Stimulated activated CD8-positive, alpha-beta memory T cell treated with anti-CD3 and anti-CD28 coated beads, Interleukin-15, amount 100 ng/mL, for 48 hours (primary cell): Measurements from ENCODE around the gene DRD3.

ENCODE experiments used
- DNase-seq, 2 donors: peaks; one replicate each; pipeline ENCODE4 v3.0.0-alpha.2; 2020; ENCODE audit warnings: low read depth in 2 of 2

DRD3 gene

DNA sequence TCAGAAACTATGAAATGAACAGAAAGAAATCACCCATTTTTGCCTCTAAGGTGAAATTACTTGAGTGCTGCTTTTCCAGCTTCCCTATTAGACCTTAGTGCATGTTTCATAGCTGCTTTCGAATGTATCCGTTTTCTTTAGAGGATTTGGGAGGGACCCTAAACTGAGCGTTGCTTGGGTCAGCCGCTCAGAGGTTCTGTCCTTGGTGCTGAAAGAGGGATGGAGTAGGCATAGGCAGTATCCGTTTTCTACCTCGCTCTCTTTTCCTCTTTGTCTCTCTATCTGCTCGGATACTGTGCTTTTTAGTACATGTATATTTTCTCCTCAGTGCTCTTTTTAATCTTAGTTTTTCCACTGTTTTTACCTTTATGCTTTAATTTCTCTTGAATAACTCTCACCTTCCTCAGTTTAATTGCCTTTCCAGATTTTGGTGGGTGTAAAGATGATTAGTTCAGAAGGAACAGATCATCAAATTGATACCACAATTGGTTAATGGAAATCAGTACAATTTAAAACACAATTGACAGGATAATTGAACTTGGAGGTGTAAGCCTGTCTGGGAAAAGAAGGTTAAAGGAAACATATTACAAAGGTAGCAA is at the start of gene DRD3:
Gene DRD3, minus strand, starts transcription at position 283 of the 599 bp plus-strand sequence. CDS start 7,060 bp downstream, outside the sequence.
- DNase-seq = no peak

DNA sequence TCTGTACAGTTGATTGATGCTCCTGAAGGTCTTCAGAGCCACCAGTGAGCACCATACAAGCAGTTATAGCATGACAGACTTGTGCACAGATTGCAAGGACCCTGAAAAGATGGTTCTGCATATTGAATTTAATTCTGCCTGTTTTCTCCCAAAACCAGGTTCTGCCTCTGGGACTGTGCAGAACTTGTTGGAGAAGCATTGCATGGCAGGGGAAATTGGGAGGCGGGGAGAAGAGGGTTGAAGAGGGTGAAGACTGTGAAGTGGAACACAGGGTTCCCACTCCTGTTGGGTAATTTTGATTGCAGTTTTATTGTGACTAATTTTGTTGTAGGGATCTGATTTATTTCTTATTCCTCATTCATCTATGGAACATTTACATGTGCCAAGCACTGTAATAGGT is 48.2 kb upstream of the DRD3 start:
- no peak for DNase-seq

DNA sequence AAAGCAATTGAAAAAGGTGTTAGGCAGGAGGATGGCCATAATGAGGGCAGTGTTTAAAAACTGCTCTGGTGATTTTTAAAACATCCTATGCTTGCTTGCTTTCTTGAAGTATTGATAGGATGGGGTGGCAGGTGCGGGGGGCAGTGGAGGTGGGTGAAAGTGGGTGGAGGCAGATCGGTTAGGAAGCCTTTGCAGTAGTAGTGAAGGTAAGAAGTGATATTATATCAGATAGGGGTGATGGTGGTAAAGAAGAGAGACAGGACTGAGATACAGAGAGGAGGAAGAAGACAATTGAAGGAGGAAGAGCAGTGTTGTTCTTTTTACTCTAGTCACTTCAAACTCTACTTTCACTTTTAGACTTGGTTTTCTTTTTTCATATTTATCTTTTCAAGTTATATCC is 47.5 kb upstream of the DRD3 start:
- no peak for DNase-seq

DNA sequence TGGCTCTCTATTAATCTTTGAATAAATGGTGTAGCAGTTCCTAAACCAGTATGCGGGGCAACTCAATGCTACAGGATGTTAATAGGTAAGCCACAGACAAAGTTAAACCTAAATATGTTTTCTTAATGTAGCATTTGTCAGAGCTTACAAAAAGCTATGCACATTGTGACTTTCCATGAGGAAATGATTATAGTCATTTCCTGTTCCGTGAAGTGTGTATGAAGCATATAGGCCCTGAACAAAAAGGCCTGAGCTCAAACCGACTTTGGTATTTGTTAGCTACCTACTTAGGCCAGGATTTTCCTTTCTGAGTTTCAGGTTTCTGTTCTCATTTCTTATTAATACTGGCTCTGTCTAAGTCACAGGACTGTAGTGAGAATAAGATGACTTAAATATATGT is 44.3 kb upstream of the DRD3 start:
- DNase-seq = no peak

DNA sequence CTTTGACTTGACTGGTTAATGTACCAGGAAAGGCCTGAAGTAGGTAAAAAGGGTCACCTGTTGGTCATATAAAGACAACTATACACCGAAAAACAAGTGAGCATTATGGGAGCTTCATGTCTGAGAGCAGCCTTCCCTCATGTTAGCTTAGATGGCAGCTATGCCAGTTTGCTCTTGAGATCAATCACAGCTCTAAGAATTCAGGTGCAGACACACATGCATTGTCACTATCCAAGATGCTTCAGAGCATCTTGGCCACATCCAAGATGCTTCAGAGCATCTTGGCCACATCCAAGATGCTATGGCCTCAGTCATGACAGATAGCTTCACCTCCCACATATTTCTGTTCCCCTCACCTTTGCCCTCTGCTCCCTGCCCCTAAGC is 43.0 kb upstream of the DRD3 start:
- no peak for DNase-seq

DNA sequence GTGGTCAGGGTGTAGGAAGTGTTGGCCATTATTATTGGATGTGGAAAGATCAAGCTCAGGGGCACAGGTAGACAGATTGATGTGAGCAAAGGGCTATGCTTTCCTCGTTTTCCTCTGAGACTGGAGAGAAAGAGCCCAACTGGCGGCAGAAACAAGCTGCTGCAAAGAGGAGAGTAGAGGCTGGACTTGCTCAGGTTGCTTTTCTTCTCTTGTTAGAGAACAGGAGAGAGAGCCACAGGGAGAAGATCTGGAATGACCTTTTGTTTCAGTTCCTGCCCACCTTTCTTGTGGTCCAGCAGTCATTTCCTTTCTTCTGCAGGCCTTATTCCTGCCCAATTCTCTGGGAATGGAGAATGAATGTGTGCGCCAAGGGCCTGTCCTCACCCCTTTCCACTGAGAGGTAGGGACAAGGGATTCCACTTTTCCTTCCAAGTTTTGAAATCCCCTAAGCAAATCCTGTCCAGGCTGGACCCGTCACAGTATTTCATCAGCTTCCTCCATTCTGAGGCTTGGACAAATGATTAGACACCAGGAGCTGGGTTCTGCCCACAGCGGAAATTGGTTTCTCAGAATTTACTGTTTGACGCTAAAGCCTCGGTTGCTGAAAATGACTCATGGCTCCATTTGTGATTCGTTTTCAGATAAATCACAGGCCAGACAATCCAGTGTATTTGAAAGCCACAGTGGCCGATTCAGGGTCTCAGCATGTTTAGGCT is 42.5 kb upstream of the DRD3 start:
- DNase-seq = peak; percentile 49 to 54

DNA sequence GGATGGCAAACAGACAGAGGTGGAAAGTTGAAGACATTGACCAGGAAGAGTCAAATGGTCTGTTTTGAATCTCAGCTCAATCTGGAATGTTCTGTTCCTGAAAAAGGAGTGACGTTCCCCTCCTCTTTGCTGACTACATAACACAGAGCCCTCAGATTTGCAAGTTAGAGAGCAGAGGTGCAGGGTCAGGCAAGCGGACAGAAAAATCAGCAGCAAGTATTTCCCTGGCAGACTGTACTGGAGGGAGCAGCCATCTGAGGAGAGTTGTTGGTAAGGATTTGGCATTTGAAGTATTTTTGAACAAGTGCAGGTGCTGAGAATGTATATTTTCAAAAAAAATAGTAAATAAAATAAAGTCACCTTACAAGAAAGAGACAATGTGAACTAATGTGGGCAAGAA is 40.9 kb upstream of the DRD3 start:
- no peak for DNase-seq

DNA sequence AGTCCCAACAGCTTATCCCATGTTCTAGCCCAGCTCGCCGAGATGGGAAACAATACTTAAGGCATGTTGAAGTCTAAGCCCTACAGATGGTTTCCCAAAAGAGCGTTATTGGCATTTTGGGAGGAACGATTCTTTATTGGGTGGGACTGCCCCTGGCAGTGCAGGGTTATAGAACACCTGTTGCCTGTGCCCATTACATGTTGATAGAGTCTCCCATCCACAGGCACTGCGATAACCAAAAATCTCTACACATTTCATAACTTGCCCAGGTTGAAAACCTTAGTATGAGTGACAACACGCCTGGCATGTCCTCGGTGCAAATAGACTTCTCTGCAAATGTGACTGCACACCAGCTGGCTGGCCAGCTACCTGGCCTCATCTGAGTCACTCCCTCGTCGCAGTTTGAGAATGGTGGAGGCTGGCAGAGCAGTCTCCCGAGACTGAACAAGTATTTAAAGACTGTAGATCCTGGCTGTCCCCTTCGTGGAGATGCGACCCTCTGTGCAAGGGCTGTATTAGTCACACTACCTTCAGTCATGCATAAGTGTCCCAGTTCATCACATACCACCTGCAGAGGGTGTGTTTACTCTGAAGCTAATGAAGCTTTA is 39.8 kb upstream of the DRD3 start:
- no peak for DNase-seq

DNA sequence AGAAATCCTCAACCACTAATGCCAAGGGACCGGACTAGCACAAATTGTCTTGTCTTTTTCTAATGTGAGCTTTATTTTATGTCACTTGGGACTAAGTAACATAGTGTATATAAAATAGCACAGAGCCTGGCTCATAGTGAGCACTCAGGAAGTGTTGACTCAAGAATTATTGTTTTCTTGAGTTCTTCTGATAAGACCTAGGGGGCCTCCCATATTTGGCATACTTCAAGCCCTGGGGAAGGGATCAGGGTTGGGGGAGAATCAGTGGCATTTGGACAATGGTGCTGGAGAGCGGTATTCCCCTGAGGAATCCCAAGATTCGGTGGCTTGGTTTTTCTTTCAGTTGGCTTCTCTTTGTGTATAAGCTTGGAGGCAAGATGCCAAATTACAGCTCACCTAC is 39.2 kb upstream of the DRD3 start:
- DNase-seq = no peak

DNA sequence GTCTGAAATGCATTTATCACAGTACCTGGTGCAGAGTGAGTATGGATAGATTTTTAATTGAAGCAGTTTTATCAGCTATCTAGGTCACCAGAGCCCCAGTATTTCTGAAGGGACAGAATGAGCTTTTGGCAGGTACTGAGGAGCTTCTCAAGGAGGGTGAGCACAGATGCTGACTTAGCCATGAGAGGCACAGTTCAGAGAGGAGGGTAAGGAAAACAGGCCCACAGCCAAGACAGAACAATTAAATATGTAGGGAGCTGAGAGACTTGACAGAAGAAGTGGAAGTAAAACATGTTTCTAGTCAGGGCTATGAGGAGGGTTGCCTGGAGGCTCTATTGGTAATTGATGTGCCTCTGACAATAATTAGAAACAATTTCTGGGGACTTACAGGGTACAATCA is 38.4 kb upstream of the DRD3 start:
- DNase-seq = no peak

DNA sequence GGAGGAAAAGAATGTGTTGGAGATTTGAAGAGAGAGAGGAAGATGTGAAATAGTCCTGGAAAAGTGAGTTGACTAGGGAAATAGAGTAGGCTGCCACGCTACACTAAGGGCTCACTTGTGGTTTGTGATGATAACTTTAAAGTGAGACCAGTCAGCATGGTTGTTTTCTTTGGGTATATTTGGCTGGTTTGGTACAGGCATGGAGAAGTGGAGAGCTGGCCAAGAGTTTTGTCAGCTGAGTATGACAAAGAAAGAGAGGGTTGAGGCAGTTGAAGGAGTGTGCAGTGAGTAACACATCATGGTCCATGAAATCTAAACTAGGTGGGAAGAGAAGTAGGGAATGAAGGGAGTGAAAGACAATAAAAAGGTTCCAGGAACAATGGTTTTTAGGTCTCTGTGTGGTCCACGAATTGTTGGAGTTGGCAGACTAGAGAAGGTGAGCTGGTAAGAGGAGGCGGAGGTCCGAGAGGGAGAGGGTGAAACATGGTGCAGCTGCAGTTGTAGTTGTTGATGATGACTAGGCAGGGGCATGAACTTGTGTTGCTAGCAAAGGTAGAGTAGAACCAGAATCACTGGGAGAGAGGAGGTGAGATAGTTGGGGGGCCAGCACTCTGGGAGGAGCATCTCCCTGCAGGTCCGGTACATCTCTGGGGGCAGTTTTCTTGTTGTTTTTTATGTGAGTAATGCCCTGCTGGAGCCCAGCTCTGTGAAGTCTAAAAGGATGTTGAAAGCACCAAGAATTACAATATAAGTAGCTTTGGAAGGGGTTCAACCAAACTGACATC is 37.5 kb upstream of the DRD3 start:
- no peak for DNase-seq

DNA sequence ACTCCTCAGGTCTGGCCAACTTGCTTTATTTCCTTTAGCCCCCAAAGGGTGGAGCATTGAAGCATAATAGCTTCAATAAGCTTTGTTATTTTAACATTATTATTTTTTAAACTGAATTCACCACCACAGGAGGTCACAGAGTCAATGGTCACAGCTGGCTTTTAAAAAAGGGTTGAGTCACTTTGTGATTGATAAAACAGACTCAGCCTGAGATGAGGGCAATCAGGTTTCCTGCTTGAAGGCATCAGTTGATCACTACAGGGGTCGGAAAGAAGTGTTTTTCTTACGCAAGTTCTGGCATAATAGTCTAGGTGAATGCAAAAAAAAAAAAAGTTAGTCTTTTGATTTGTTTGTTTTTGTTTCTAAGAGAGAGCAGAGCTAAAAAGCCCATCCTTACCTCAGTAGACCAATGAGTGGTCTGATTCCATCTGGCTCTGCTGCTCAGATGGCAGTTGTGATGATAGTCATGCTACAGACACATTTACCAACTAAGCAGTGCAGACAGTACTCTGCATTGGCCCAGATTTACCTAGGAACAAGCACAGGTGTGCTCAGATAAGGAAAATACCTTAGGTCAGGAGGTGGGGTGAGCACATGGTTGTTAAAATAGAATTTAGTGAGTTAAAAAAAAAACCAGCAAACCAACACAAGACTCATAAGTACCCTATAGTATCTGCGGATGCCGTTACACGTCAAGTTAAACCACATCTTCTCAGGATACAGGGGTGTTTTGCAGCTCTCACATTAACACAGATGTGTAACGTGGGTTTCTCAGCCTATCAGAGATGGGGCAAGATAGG is 35.9 kb upstream of the DRD3 start:
- DNase-seq = no peak

DNA sequence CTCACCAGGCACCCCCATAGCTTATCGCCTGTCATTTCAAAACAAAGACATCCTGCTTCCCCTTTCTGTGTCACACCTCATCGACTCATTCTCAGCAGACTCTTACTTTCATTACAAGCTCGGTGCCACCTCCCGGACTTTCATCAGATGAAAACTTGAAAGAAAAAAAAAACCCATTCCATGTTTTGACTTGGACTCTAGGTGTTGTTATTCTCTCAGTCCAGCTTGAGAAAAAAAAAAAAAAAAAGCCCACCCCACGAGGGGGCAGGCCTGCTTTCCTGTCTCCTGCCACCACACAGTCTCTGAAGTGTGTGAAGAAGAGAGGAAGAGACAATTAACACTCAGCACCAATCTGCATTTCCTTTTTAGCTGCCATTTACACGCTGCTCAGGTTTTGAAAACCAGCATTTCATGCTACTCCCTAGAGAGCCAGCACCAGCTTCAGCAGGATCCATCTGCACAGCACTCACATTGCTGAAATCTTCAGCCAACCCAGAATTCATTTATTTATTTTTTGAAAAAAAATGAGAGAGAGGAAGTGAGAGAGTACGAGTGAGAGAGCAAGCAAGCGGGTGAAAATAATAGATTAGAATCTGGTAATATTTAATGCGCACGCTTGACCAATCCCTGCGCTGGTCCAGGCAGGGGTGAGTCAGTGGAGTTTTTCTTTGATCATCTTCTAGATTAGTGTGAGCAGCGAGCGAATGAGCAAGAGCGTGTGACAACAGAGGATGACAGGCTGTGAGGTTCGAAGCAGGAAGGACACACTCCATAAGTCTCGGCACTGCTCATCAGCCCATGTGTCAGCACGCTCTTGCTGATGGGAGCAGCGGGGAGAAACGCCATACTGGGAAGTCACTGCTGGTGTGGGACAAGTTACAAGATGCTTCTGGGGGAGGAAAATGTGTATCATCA is 35.0 kb upstream of the DRD3 start:
- DNase-seq = peak; percentile 63 to 77

DNA sequence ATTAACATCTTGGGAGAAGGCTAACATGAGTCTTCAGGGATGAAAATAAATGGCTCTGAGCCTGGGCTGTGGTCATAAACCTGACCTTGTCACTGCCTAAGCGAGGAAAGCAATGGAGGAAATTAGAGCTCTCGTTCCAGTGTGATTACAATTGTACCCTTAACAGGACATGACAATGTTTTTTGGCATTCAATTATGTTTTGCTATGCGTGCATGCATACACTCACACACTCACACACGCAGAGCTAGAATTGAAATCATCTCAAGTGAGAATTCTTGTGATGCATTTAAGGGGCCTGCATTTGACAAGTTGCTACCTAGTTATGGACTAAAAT is 34.4 kb upstream of the DRD3 start:
- no peak for DNase-seq

DNA sequence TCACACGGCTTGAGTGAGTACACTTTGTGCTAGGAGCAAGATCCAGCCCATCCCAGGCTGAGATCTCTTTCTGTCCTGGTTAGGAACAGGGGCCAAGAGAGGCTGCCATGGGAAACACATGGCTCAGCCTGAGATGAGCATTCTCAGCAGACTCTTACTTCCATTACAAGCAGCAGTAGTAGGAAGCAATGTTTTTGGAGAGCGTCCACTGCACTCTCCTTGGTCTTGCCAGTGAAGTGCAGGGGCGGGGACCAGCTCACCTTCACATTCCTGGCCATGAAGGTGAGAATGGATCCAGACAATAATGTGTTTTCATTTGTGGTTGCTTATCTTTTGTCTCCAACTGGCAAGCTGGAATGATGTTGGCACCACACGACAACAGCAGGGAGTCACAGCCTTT is 33.8 kb upstream of the DRD3 start:
- no peak for DNase-seq

DNA sequence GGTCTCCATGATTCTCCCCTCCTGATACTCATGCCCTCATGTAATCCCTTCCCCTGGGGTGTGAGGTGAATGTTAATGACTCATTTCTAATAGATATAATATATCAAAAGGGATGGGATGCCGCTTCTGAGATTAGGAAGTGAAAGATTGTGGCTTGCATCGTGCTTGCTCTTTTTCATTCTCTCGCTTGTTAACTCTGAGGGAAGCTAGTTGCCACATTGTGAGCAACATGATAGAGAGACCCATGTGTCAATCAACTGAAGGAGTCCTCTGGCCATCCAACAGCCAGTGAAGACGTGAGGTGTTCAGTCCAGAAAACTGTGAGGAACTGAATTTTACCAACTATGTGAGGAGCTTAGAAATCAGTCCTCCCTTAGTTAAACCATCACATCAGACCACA is 28.9 kb upstream of the DRD3 start:
- DNase-seq = no peak

DNA sequence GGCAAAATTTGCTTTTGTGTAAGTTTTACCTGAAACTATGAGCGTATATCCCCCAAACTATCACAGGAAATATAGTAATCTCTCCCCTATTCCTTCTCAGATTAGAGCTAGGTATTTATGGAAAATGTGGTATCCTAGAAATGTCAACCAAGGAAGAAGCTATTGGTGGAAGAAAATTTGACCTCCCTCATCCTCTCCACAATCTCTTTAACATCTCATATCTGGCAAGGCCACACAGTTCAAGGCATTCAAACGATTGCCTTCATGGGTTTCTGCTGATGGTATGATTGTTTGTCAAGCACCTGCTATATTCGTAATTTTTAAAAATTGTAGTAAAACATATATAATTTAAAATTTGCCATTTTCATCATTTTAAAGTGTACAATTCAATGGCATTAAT is 27.5 kb upstream of the DRD3 start:
- DNase-seq = no peak

DNA sequence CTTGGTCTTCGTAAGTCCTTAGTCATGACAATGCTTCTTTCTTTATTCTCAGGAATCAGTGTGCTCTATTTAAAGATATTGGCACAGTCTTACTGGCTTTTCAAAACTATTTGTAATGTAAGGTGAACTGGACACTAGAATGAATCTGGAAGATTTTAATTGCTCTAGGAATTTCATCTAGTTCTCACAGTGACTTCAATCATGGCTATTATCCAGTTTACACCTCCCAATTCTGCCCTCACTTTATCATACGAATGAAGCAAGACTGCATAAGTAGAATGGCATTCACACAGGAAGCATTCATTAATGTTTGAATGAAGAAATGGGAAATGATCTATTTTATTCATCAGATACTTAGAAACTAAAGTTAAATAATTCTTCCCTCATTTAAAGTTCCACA is 26.7 kb upstream of the DRD3 start:
- DNase-seq = no peak

DNA sequence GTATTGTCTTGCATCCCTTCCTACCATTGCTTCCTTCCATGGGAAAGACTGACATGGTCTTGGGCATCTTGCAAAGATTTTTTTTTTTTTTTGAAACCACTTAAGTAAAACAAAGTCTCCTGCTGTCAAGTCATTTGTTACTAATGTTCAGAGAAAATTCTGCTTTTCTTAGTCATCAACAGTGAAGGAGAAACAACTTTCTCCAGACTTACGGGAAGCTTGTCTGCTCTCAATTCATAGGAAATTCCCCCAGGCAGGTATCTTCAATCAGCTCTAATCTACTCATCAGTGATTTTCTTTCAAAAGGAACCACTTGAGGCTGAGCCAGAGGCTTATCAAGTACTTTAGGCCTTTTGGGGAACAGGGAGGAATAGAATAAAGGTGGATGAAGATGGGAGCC is 15.9 kb upstream of the DRD3 start:
- DNase-seq = no peak

DNA sequence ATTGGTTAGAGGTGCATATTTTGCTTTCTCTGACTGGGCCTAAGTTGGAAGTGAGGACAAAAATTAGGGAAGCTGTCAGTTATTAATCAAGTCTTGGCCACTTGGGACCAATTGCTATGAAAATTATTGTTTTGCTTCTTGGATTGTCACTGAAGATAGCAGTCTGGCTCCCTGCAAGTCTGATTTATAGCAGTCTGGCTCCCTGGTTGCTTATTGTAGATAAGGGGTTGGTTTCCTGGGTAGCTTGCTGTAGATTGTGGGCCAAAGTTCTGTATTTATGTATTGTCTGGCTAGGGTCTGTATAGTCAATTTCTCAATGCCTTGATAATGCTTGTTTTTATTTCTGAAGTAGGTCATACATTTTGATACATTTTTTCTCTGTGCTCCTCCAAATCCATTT is 13.3 kb upstream of the DRD3 start:
- DNase-seq = no peak

DNA sequence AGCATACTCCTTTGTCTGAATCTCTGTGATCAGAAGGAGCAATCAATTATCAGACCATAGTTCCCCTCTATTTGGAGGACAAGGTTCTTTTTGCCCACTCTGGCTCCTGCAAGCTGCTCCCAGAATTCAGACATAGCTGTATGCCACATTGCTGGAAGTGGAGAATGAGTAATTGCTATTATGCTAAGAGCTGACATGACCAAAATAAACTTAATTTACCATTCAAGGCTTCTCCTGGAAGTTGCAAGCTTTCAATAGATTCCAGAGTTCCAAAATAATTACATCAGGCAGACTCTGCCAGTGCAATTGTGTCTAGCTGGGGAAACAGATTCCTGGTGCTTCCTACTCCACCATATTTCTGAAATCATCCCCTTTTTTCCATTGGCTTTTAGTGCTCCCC is 7.6 kb upstream of the DRD3 start:
- DNase-seq = no peak
